Astrocyte (in vitro differentiated cells and primary cell): Measurements from ENCODE around the gene ZBTB17.
"Not testable (repeated sequence)": the region's sequence is repeated elsewhere in the genome, so short reads cannot be mapped to it uniquely, and the experiment has no call there.

ENCODE experiments used
- CTCF ChIP-seq: IDR thresholded peaks from 2 replicates; pipeline ENCODE4 v1.5.1; 2011; ENCODE audit warnings: low read depth, mild to moderate bottlenecking, inconsistent platforms, low read length, moderate library complexity; ENCODE audit not compliant: insufficient read depth
- EZH2 ChIP-seq: IDR thresholded peaks from 2 replicates; pipeline ENCODE4 v1.6.1; 2012; ENCODE audit warnings: mild to moderate bottlenecking, low read length, inconsistent platforms; ENCODE audit not compliant: insufficient read depth

GRCh38 chr1:16001274-16001673 lies 25.4 kb upstream of the ZBTB17 start:
- TF ChIP-seq CTCF, EZH2: not testable (repeated sequence)
